ENCODE data around the gene TREH. TPM values are rescaled to one million over a fixed set of nuclear protein-coding genes. Genes with fewer than 3 reads are reported as not detected.

Gene TREH
- total RNA-seq, 5 donors from 2014 or later (not counting 1 experiment from before 2014, with no cell fraction given), result not detected

DNA sequence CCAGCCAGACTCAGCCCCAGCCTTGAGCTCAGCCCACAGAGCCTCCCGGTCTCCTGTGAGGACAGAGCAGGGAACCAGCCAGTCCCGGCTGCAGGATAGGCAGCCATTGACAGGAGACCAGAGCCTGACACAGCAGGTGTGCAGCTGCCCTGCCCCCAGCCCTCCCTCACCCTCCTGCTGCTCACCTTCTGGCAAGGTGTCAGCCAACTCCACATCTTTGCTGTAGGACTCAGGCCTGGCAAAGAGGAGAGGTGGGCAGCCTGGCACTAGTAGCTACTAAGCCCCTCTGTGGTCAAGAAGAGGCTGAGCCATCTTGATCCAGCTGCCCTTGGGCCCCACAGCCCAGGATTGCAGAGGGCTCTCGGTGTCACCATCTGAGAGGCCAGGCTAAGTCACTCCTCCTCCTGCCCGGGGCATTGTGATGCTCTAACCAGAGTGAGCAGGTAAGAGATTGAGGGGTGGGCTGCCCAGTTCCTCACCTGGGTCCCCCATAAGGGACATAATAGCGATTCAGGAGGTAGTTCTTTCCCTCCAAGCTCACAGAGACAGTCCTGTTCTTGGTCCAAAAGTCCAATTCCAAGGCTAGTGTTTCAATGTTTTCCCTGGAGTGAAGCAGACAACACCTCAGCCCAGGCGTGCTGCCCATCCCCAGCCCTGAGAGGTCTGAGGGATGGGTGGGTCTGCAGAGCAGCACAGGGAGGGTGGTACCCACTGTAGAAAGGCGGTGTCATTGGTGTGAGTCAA, 18.6 kb downstream of the TREH start:
- ChIA-PET CTCF (interaction anchor here (0.6 to 0.7 kb wide), 2 partner anchors 21 to 275 kb away, joined by 3 read pairs; no protein-coding TSS in a partner anchor), POLR2A (no interaction called here)
- Mint-ChIP-seq H3K4me1 (peaks cover 3 to 12% (median 6%) of the 10 kb centered on the region in 3 donors), H3K27ac (no peak overlapping the region), H3K9me3 (no peaks in the 10 kb centered on the region), H3K27me3 (no peaks in the 10 kb centered on the region), H3K36me3 (no peaks in the 10 kb centered on the region), H3K4me3 (no peak overlapping the region)
- peaks cover 0 to 25% of the 10 kb centered on the region in 2 experiments for H3K27me3 ChIP-seq (replicated peaks in 1 of 2; ENCODE audit: control insufficient read depth in 2 of 2, extremely low read depth in 1 of 2, insufficient read depth in 2 of 2, low read length in 1 of 2)
- H3K27ac ChIP-seq (ENCODE audit: low read length), result no peak overlapping the region
- no peaks in the 10 kb centered on the region for H3K36me3 ChIP-seq (ENCODE audit: control insufficient read depth in 2 of 2, extremely low read depth in 1 of 2, insufficient read depth in 1 of 2, low read length in 1 of 2)
- ATAC-seq (replicated peaks in 1 of 4), result no peak
- DNase-seq, result no peak
- H3K4me3 ChIP-seq (ENCODE audit: control insufficient read depth in 1 of 2, extremely low read depth in 1 of 2, low read length in 1 of 2), result no peak overlapping the region
- H3K4me1 ChIP-seq (ENCODE audit: control insufficient read depth in 1 of 2, extremely low read depth in 1 of 2, insufficient read depth in 2 of 2, low read length in 2 of 2), result peaks cover 0 to 11% of the 10 kb centered on the region in 2 experiments
- 89% methylated on average over 3 of the region's 7 CpGs for WGBS (ENCODE audit: insufficient coverage)
- no peaks in the 10 kb centered on the region for H3K9me3 ChIP-seq

DNA sequence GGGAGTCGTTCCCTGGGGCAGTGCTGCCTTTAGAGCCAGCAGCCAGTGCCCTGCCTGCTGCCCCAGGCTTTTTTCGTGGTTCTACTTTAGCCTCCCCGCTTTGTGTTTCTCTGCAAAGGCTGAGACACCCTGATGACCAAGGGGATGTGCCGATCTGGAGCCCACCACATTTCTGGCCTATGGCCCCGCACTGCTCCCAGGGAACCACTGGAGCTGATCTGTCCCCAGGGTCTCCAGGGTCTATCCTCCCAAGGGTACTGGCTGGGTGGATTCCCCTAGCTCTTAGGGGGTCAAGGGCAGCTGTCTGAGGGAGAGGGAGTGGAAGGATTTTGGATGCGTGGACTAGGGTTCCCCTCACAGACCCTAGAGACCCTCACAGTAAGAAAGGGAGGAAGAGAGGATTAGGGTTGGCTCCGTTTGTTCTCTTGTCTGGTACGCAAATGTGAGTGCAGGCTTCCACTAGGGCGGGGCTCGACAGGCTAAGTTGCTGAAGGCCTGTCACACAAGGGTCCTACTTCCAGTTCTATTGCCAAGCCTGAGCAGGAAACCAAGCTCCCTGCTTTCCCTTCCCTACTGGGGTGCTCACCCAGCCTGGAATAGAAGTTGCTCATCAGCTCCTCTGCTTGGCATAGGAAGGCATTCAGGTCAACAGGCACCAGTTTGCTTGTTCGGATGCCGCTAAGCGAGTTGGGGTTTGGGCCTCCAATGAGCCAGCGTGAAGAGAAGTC, 19.3 kb downstream of the TREH start:
- no peaks in the 10 kb centered on the region for H3K9me3 Mint-ChIP-seq
- H3K4me1 ChIP-seq (ENCODE audit: control insufficient read depth in 1 of 2, extremely low read depth in 1 of 2, insufficient read depth in 2 of 2, low read length in 2 of 2), result peaks cover 0 to 11% of the 10 kb centered on the region in 2 experiments
- H3K4me3 ChIP-seq (ENCODE audit: control insufficient read depth in 1 of 2, extremely low read depth in 1 of 2, low read length in 1 of 2), result no peak overlapping the region
- no peaks in the 10 kb centered on the region for H3K36me3 ChIP-seq (ENCODE audit: control insufficient read depth in 2 of 2, extremely low read depth in 1 of 2, insufficient read depth in 1 of 2, low read length in 1 of 2)
- CTCF ChIA-PET, result interaction anchor here in 1 of 2 donors (0.7 kb wide), 1 partner anchor 20 kb away, joined by 3 read pairs; no protein-coding TSS in a partner anchor
- no peak for DNase-seq
- H3K27ac Mint-ChIP-seq, result no peak overlapping the region
- 79% methylated on average over 9 of the region's 14 CpGs for WGBS (ENCODE audit: insufficient coverage)
- H3K27me3 ChIP-seq (replicated peaks in 1 of 2; ENCODE audit: control insufficient read depth in 2 of 2, extremely low read depth in 1 of 2, insufficient read depth in 2 of 2, low read length in 1 of 2), result peaks cover 0 to 25% of the 10 kb centered on the region in 2 experiments
- no peak overlapping the region for H3K27ac ChIP-seq (ENCODE audit: low read length)
- H3K27me3 Mint-ChIP-seq, result no peaks in the 10 kb centered on the region
- H3K36me3 Mint-ChIP-seq, result no peaks in the 10 kb centered on the region
- POLR2A ChIA-PET, result no interaction called here
- H3K9me3 ChIP-seq, result no peaks in the 10 kb centered on the region
- ATAC-seq (replicated peaks in 1 of 4), result no peak
- H3K4me1 Mint-ChIP-seq, result peaks cover 3 to 12% (median 6%) of the 10 kb centered on the region in 3 donors
- peak overlapping the region in 1 of 3 donors; percentile 36 for H3K4me3 Mint-ChIP-seq

DNA sequence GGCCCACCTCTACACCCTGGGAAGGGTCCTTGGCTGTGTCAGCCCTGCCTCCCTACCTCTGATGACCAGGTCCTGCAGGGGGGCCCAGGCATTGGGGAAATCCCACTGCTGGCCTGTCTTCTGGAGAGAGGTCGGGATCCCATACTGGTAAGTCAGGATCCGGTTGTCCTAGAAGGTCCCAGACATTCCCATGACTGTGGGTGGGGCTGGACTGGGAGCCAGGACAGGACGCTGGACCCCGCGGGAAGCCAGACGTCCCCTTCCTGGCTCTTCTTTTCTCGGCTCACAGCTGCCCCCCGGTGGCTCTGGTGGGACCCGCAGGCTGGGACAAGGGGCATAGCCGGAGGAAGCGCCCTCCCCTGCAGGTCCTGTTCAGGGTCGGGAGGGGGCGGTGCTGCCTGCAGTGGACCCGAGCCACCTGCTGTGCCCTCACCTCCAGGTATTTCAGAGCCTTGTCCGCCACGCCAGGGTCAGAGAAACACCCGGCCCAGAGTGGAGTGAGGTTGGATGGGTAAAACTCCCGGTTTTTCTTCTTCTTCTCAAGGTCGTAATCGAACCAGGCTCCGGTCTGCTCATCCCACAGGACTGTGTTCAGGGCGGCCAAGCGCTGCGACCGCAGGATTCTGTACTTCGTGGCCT, 20.0 kb downstream of the TREH start:
- peak; percentile 97 to 100 (median 99) for ATAC-seq (replicated peaks in 1 of 4)
- Histone ChIP-seq H3K9me3 (no peaks in the 10 kb centered on the region), H3K27me3 (replicated peaks in 1 of 2; ENCODE audit: control insufficient read depth in 2 of 2, extremely low read depth in 1 of 2, insufficient read depth in 2 of 2, low read length in 1 of 2) (peaks cover 0 to 25% of the 10 kb centered on the region in 2 experiments), H3K27ac (ENCODE audit: low read length) (no peak overlapping the region), H3K4me3 (ENCODE audit: control insufficient read depth in 1 of 2, extremely low read depth in 1 of 2, low read length in 1 of 2) (no peak overlapping the region), H3K36me3 (ENCODE audit: control insufficient read depth in 2 of 2, extremely low read depth in 1 of 2, insufficient read depth in 1 of 2, low read length in 1 of 2) (no peaks in the 10 kb centered on the region), H3K4me1 (ENCODE audit: control insufficient read depth in 1 of 2, extremely low read depth in 1 of 2, insufficient read depth in 2 of 2, low read length in 2 of 2) (peaks cover 0 to 11% of the 10 kb centered on the region in 2 experiments)
- ChIA-PET CTCF (interaction anchor here in 1 of 2 donors (0.8 kb wide), 1 partner anchor 17 kb away, joined by 3 read pairs; no protein-coding TSS in a partner anchor), POLR2A (no interaction called here)
- Mint-ChIP-seq H3K36me3 (no peaks in the 10 kb centered on the region), H3K4me1 (peaks cover 3 to 12% (median 6%) of the 10 kb centered on the region in 3 donors), H3K27me3 (no peaks in the 10 kb centered on the region), H3K4me3 (peak overlapping the region in 1 of 3 donors; percentile 36), H3K27ac (no peak overlapping the region), H3K9me3 (no peaks in the 10 kb centered on the region)
- peak; percentile 74 to 93 (median 86) for DNase-seq
- WGBS (ENCODE audit: insufficient coverage), result 26% methylated on average over 22 of the region's 26 CpGs

DNA sequence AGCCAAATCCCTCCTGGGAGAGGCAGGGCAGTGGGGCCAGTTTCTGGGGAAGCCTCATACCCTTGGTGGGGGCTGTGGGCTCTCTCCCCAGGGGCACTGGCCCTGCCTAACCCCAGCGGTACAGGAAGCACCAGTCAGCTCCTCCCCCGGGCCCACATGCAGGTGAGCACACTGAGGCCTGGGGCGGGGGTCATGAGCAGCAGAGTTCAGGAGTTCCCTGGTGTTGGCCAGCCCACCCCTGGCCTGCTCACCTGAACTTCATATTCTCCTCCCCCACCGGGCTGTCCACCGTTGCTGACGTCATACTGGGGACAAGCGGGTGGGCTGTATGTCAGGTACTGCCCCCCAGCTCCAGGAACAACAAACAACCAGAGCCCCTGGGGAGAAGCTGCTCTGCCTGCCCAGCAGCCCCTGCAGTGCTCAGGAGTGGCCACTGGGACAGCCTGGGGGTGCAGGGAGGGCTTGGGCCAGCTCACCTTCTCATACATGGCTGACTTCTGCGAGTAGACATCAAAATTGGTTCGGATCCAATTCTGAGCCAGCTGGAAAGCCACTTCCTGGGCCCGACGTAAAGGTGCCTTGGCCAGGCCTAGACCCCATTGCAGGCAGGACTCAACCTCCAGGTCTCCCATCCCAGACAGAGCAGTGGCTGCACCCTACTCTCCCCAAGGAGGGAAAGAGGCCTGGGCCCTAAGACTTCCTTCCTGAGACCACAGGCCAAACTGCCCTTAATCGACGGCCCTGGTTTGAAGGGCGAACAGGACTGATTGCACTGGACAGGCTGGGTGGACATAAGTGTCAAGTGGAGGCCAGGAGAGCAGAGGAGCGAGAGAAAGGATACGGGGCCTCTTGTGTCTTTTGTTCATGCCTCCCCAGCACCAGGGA, 20.8 kb downstream of the TREH start:
- no peak overlapping the region for H3K4me3 ChIP-seq (ENCODE audit: control insufficient read depth in 1 of 2, extremely low read depth in 1 of 2, low read length in 1 of 2)
- peaks cover 3 to 12% (median 6%) of the 10 kb centered on the region in 3 donors for H3K4me1 Mint-ChIP-seq
- no peaks in the 10 kb centered on the region for H3K36me3 Mint-ChIP-seq
- H3K9me3 Mint-ChIP-seq, result no peaks in the 10 kb centered on the region
- peaks cover 0 to 11% of the 10 kb centered on the region in 2 experiments for H3K4me1 ChIP-seq (ENCODE audit: control insufficient read depth in 1 of 2, extremely low read depth in 1 of 2, insufficient read depth in 2 of 2, low read length in 2 of 2)
- H3K27ac Mint-ChIP-seq, result no peak overlapping the region
- WGBS (ENCODE audit: insufficient coverage), result 67% methylated on average over 13 of the region's 16 CpGs
- CTCF ChIA-PET, result interaction anchor here (0.7 to 0.8 kb wide), 2 partner anchors 16 to 314 kb away, joined by 3 read pairs; no protein-coding TSS in a partner anchor
- no peaks in the 10 kb centered on the region for H3K9me3 ChIP-seq
- H3K36me3 ChIP-seq (ENCODE audit: control insufficient read depth in 2 of 2, extremely low read depth in 1 of 2, insufficient read depth in 1 of 2, low read length in 1 of 2), result no peaks in the 10 kb centered on the region
- ATAC-seq (replicated peaks in 1 of 4) (no peak), DNase-seq (no peak)
- POLR2A ChIA-PET, result no interaction called here
- H3K4me3 Mint-ChIP-seq, result no peak overlapping the region
- H3K27me3 Mint-ChIP-seq, result no peaks in the 10 kb centered on the region
- H3K27ac ChIP-seq (ENCODE audit: low read length), result no peak overlapping the region
- peaks cover 0 to 25% of the 10 kb centered on the region in 2 experiments for H3K27me3 ChIP-seq (replicated peaks in 1 of 2; ENCODE audit: control insufficient read depth in 2 of 2, extremely low read depth in 1 of 2, insufficient read depth in 2 of 2, low read length in 1 of 2)

DNA sequence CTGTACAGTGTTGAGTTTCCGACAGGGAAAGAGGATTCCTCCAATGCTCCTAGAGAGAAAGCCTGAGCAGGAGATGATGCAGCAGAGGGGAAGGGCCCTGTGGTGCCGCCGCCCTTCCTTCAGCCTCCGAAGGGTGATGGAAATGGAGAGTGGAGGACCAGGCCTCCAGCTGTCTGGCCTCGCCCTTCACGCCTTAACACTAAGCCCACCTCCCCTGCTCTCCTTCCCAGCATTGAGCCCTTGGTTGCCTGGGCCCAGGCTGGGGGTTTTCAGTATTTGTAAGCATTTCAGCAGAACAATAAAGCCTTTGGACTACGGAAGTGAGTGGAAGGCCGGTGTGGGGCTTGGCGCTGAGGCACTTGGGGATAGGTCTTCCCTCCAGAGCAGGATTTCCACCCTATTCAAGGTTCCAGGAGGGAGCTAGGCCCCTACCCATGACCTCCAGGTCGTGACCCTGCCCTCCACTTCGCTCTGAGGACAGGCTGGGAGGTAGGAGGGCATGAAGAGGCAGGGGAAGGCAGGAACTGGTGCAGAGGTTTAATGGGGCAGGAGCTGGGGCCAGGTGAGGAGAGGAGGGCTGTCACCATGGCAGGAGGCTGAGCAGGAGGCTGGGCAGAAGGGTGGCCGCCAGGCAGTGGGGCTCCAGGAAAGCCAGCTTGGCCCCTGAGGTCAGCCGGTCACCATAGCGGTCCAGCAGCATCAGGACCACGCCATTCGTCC, 21.6 kb downstream of the TREH start:
- ChIA-PET POLR2A (interaction anchor here in 1 of 2 donors (0.5 kb wide), 1 partner anchor 48 kb away, joined by 5 read pairs; no protein-coding TSS in a partner anchor), CTCF (interaction anchor here in 1 of 2 donors (0.7 kb wide), 1 partner anchor 313 kb away, joined by 3 read pairs; no protein-coding TSS in a partner anchor)
- H3K4me1 ChIP-seq (ENCODE audit: control insufficient read depth in 1 of 2, extremely low read depth in 1 of 2, insufficient read depth in 2 of 2, low read length in 2 of 2), result peaks cover 0 to 11% of the 10 kb centered on the region in 2 experiments
- peaks cover 0 to 24% of the 10 kb centered on the region in 2 experiments for H3K27me3 ChIP-seq (replicated peaks in 1 of 2; ENCODE audit: control insufficient read depth in 2 of 2, extremely low read depth in 1 of 2, insufficient read depth in 2 of 2, low read length in 1 of 2)
- DNase-seq (no peak), ATAC-seq (replicated peaks in 1 of 4) (no peak)
- H3K4me3 Mint-ChIP-seq, result no peak overlapping the region
- no peaks in the 10 kb centered on the region for H3K9me3 ChIP-seq
- H3K27ac Mint-ChIP-seq, result no peak overlapping the region
- H3K27me3 Mint-ChIP-seq, result no peaks in the 10 kb centered on the region
- no peak overlapping the region for H3K27ac ChIP-seq (ENCODE audit: low read length)
- H3K4me3 ChIP-seq (ENCODE audit: control insufficient read depth in 1 of 2, extremely low read depth in 1 of 2, low read length in 1 of 2), result no peak overlapping the region
- H3K4me1 Mint-ChIP-seq, result peaks cover 5 to 13% (median 8%) of the 10 kb centered on the region in 3 donors
- no peaks in the 10 kb centered on the region for H3K36me3 ChIP-seq (ENCODE audit: control insufficient read depth in 2 of 2, extremely low read depth in 1 of 2, insufficient read depth in 1 of 2, low read length in 1 of 2)
- no peaks in the 10 kb centered on the region for H3K9me3 Mint-ChIP-seq
- H3K36me3 Mint-ChIP-seq, result no peaks in the 10 kb centered on the region
- 83% methylated on average over 8 of the region's 16 CpGs for WGBS (ENCODE audit: insufficient coverage)
